Aorta (tissue), 5 donors: ENCODE measurements around the gene PDS5A. TPM values are rescaled to one million over a fixed set of nuclear protein-coding genes. Genes with fewer than 3 reads are reported as not detected.
"Not testable (repeated sequence)": the region's sequence is repeated elsewhere in the genome, so short reads cannot be mapped to it uniquely, and the experiment has no call there.

Experiments
- ATAC-seq: fragments of 200-7000 bp; cut with Tn5 transposase; one replicate; pipeline ENCODE4 v1.9.1; 2022; ENCODE audit warnings: moderate library complexity; ENCODE audit not compliant: low FRiP score
- DNase-seq, 2 donors: peaks; one replicate each; pipeline ENCODE4 v3.0.0-alpha.2; 2020
- H3K27ac ChIP-seq, 2 donors: one replicate each; pipeline ENCODE4 v1.5.1; 2013; ENCODE audit warnings: low read length in 2 of 2, mild to moderate bottlenecking in 2 of 2, moderate library complexity in 2 of 2, control low read depth in 1 of 2, inconsistent platforms in 1 of 2, low read depth in 1 of 2
- H3K27me3 ChIP-seq, 2 donors: one replicate each; pipeline ENCODE4 v1.6.1; 2013; ENCODE audit warnings: control low read depth in 1 of 2, low read length in 1 of 2, mild to moderate bottlenecking in 1 of 2, moderate library complexity in 1 of 2; ENCODE audit not compliant: insufficient read depth in 2 of 2, control insufficient read depth in 1 of 2
- H3K36me3 ChIP-seq, 2 donors: one replicate each; pipeline ENCODE4 v1.6.1; 2013; ENCODE audit warnings: control low read depth in 1 of 2, low read length in 1 of 2, mild to moderate bottlenecking in 1 of 2; ENCODE audit not compliant: insufficient read depth in 2 of 2, control insufficient read depth in 1 of 2
- H3K4me1 ChIP-seq, 2 donors: one replicate each; pipeline ENCODE4 v1.6.1; 2013; ENCODE audit warnings: low read length in 2 of 2, control low read depth in 1 of 2, mild to moderate bottlenecking in 1 of 2, moderate library complexity in 1 of 2; ENCODE audit not compliant: insufficient read depth in 2 of 2, control insufficient read depth in 1 of 2
- H3K4me3 ChIP-seq, 2 donors: one replicate each; pipeline ENCODE4 v1.5.1; 2013; ENCODE audit warnings: low read length in 2 of 2, control low read depth in 1 of 2, mild to moderate bottlenecking in 1 of 2
- H3K9me3 ChIP-seq: one replicate; pipeline ENCODE4 v1.6.1; 2013; ENCODE audit warnings: mild to moderate bottlenecking, low read length; ENCODE audit not compliant: control insufficient read depth
- WGBS, 2 donors: extraction: QIAGEN DNeasy Blood & Tissue Kit; methylation state at CpG; one replicate each; pipeline ENCODE4 v1.1.7; 2013; 5-methylcytosine and 5-hydroxymethylcytosine counted together
- intact Hi-C, 2 donors: fragments of 100-400 bp; cut with DNase I; formaldehyde crosslinking; loops; one replicate each; pipeline versions ENCODE4 v1.14.2 to v1.15.0; 2022
- polyA plus RNA-seq, 2 donors: library from polyadenylated mRNA; stranded (reverse); fragments of 200-250 nt; gene quantifications; one replicate each; pipeline ENCODE4 v1.2.3, GENCODE V29; 2013
- total RNA-seq, 2 donors: library from RNA; stranded (reverse); fragmentation: NEBNext Ultra II Directional; extraction: Animal tissue kit (Norgen Biotek cat#: 25700); gene quantifications; one replicate each; pipeline ENCODE4 v1.2.1, GENCODE V29; 2021
- donor health status: healthy with polysubstance abuse.
- donor health status: Bipolar disorder and iron deficiency.
- donor health status: DM: no; HTN: no; CAD: no.
- donor health status: DM: no; HTN: no; CAD: no.
- donor health status: DM: yes; HTN: yes; CAD: no.

Gene PDS5A
- total and polyA plus RNA-seq, 4 donors = 13.8 to 73.3 (median 32.3) TPM

GRCh38 chr4:39975488-39976089, 2.1 kb downstream of the PDS5A start:
- intact Hi-C loops = loop anchor here (2.0 to 10.0 kb wide), 5 partner anchors 61 to 517 kb away; partner anchors contain the start of genes LIAS (in 1 of the 2) and RPL9 (in 1 of the 2)
- Histone ChIP-seq H3K36me3 (no peaks in the 10 kb centered on the region), H3K27me3 (no peaks in the 10 kb centered on the region), H3K4me3 (no peak overlapping the region), H3K9me3 (no peaks in the 10 kb centered on the region), H3K4me1 (peaks cover 0 to 3% of the 10 kb centered on the region in 2 donors), H3K27ac (no peak overlapping the region)
- ATAC-seq = no peak
- no peak for DNase-seq
- 67 to 70% methylated on average over 4 of the region's 4 CpGs for WGBS, 2 donors

- H3K4me1 ChIP-seq, ATAC-seq, H3K9me3 ChIP-seq, H3K27me3 ChIP-seq, H3K27ac ChIP-seq, DNase-seq, H3K36me3 ChIP-seq, H3K4me3 ChIP-seq: not testable (repeated sequence)
- 61 to 68% methylated on average over 6 of the region's 6 CpGs for WGBS, 2 donors
- intact Hi-C loops = loop anchor here in 1 of 2 donors (10.0 kb wide), 1 partner anchor 58 kb away; no protein-coding TSS in a partner anchor
These were observed 4.7 kb downstream of the PDS5A start for GRCh38 chr4:39973052-39973451.

- intact Hi-C loops = loop anchor here in 1 of 2 donors (10.0 kb wide), 1 partner anchor 56 kb away; no protein-coding TSS in a partner anchor
- Histone ChIP-seq H3K27ac (no peak overlapping the region), H3K27me3 (no peaks in the 10 kb centered on the region), H3K9me3 (no peaks in the 10 kb centered on the region), H3K4me3 (no peak overlapping the region), H3K36me3 (no peaks in the 10 kb centered on the region), H3K4me1 (peaks cover 0 to 3% of the 10 kb centered on the region in 2 donors)
- DNase-seq = peak in 1 of 2 donors; percentile 33
- no peak for ATAC-seq
- WGBS, 2 donors = 84% methylated on average over 18 of the region's 18 CpGs
These were observed 6.8 kb downstream of the PDS5A start for GRCh38 chr4:39970671-39971640.

DNA sequence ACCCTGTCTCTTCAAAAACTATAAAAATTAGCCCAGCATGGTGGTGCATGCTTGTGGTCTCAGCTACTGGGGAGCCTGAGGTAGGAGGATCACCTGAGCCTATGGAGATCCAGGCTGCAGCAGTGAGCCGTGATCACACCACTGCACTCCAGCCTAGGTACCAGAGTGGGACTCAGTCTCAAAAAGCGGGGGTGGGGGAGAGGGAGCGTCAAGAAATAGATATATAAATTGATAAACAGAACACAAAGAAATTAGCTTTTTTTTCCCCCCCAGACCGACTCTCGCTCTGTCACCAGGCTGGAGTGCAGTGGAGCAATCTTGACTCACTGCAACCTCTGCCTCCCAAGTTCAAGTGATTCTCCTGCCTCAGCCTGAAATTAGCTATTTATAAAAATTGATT, 14.1 kb downstream of the PDS5A start:
- no peaks in the 10 kb centered on the region for H3K36me3 ChIP-seq
- DNase-seq (no peak), ATAC-seq (no peak)
- no peaks in the 10 kb centered on the region for H3K9me3 ChIP-seq
- 90 to 93% methylated on average over 5 of the region's 5 CpGs for WGBS, 2 donors
- no peaks in the 10 kb centered on the region for H3K27me3 ChIP-seq
- no peaks in the 10 kb centered on the region for H3K4me1 ChIP-seq
- intact Hi-C loops = no loop called here
- H3K4me3 ChIP-seq = no peak overlapping the region
- no peak overlapping the region for H3K27ac ChIP-seq

GRCh38 chr4:39961311-39961877, 16.3 kb downstream of the PDS5A start:
- DNase-seq = peak in 1 of 2 donors; percentile 53
- no peak overlapping the region for H3K27ac ChIP-seq
- no peak overlapping the region for H3K4me3 ChIP-seq
- intact Hi-C loops = no loop called here
- H3K27me3 ChIP-seq = no peaks in the 10 kb centered on the region
- no peaks in the 10 kb centered on the region for H3K36me3 ChIP-seq
- WGBS, 2 donors = 89 to 97% methylated on average over 12 of the region's 12 CpGs
- H3K4me1 ChIP-seq = no peaks in the 10 kb centered on the region
- H3K9me3 ChIP-seq = no peaks in the 10 kb centered on the region
- no peak for ATAC-seq

GRCh38 chr4:39950861-39951481, 26.7 kb downstream of the PDS5A start:
- no peak for ATAC-seq
- H3K27me3 ChIP-seq = no peaks in the 10 kb centered on the region
- no peaks in the 10 kb centered on the region for H3K36me3 ChIP-seq
- no peak overlapping the region for H3K27ac ChIP-seq
- no peaks in the 10 kb centered on the region for H3K9me3 ChIP-seq
- intact Hi-C loops = no loop called here
- H3K4me1 ChIP-seq = peaks cover 4% of the 10 kb centered on the region in 2 donors
- H3K4me3 ChIP-seq = no peak overlapping the region
- no peak for DNase-seq

DNA sequence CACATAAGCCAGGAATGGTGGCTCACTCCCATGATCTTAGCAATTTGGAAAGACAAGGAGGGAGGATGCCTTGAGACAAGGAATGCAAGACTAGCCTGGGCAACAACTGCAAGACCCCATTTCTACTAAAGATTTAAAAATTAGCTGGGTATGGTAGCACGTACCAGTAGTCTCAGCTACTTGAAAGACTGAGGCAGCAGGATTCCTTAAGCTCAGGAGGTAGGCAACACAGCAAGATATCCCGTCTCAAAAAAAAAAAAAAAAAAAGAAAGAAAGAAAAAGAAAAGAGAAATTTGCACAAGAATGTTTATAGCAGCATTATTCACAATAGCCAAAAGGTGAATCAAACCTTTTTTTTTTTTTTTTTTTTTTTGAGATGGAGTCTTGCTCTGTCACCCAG, 29.7 kb downstream of the PDS5A start:
- no peak for DNase-seq

DNA sequence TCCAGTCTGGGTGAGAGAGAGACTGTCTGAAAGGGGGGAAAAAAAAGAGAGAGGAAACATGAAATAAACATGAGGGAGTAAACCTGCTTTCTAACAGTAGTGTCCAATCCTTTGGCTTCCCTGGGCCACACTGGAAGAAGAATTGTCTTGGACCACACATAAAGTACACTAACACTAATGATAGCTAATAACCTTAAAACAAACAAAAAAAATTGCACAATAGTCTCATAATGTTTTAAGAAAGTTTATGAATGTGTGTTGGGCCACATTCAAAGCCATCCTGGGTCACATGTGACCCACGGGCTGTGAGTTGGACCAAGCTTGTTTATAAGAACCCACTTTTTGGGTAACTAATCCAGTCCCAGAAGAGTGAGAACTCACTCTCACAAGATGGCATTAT, 30.3 kb downstream of the PDS5A start:
- WGBS, 2 donors = 38 to 48% methylated on average over 1 of the region's 1 CpG
- no peak for DNase-seq
- no peaks in the 10 kb centered on the region for H3K36me3 ChIP-seq
- ATAC-seq = peak; percentile 29
- intact Hi-C loops = no loop called here
- no peak overlapping the region for H3K4me3 ChIP-seq
- H3K4me1 ChIP-seq = peaks cover 4 to 5% of the 10 kb centered on the region in 2 donors
- H3K9me3 ChIP-seq = no peaks in the 10 kb centered on the region
- no peaks in the 10 kb centered on the region for H3K27me3 ChIP-seq
- peak overlapping the region in 1 of 2 donors; percentile 28 for H3K27ac ChIP-seq

More for the DNA sequence above, 29.7 kb downstream of the PDS5A start:
- 87 to 89% methylated on average over 2 of the region's 2 CpGs for WGBS, 2 donors
- no peaks in the 10 kb centered on the region for H3K27me3 ChIP-seq
- no peaks in the 10 kb centered on the region for H3K9me3 ChIP-seq
- no peak overlapping the region for H3K4me3 ChIP-seq
- ATAC-seq = no peak
- H3K36me3 ChIP-seq = no peaks in the 10 kb centered on the region
- intact Hi-C loops = no loop called here
- H3K27ac ChIP-seq = no peak overlapping the region
- H3K4me1 ChIP-seq = peaks cover 4% of the 10 kb centered on the region in 2 donors
